ENCODE measurements around the gene CCND3. TPM values are rescaled to one million over a fixed set of nuclear protein-coding genes. Genes with fewer than 3 reads are reported as not detected.

The CCND3 gene
- total RNA-seq, 1 donor from 2014 or later = 130 TPM

- H3K27me3 ChIP-seq = no peaks in the 10 kb centered on the region
- no peak overlapping the region for H3K27ac ChIP-seq
- H3K9me3 ChIP-seq = no peaks in the 10 kb centered on the region
- H3K36me3 ChIP-seq = no peaks in the 10 kb centered on the region
- intact Hi-C loops (cut with DNase I) = no loop called here
- no peaks in the 10 kb centered on the region for H3K4me1 ChIP-seq
- no peak overlapping the region for H3K4me3 ChIP-seq
- no peak for DNase-seq (ENCODE audit: low spot score in 2 of 2)
- TF ChIP-seq, protein P1, sequence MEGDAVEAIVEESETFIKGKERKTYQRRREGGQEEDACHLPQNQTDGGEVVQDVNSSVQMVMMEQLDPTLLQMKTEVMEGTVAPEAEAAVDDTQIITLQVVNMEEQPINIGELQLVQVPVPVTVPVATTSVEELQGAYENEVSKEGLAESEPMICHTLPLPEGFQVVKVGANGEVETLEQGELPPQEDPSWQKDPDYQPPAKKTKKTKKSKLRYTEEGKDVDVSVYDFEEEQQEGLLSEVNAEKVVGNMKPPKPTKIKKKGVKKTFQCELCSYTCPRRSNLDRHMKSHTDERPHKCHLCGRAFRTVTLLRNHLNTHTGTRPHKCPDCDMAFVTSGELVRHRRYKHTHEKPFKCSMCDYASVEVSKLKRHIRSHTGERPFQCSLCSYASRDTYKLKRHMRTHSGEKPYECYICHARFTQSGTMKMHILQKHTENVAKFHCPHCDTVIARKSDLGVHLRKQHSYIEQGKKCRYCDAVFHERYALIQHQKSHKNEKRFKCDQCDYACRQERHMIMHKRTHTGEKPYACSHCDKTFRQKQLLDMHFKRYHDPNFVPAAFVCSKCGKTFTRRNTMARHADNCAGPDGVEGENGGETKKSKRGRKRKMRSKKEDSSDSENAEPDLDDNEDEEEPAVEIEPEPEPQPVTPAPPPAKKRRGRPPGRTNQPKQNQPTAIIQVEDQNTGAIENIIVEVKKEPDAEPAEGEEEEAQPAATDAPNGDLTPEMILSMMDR (IDR thresholded peaks at IDR 0.05) = no peak
These were observed 32.7 kb upstream of the CCND3 start for GRCh38 chr6:41974281-41974825.

DNA sequence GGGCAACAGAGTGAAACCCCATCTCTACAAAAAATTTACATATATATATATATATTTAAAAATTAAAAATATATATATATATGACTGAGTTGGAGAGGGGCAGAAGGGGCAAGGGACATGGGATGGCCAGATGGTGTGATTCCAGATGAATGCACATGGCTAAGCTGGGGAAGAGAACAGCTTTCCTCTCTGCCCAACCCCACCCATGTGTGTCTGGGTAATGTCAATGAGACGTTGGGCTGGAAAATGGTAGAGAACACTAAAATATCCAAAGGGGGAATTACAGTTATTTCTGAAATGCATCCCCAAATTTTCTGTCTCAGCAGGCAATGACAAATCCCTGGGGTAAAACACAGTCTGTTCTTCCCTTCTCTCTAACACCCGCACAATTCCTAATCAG, 31.2 kb upstream of the CCND3 start:
- no peak overlapping the region for H3K27ac ChIP-seq
- TF ChIP-seq, protein P1 (IDR thresholded peaks at IDR 0.05) = no peak
- DNase-seq (ENCODE audit: low spot score in 2 of 2) = no peak
- no peaks in the 10 kb centered on the region for H3K27me3 ChIP-seq
- intact Hi-C loops (cut with DNase I) = no loop called here
- no peaks in the 10 kb centered on the region for H3K9me3 ChIP-seq
- no peak overlapping the region for H3K4me3 ChIP-seq
- no peaks in the 10 kb centered on the region for H3K36me3 ChIP-seq
- no peaks in the 10 kb centered on the region for H3K4me1 ChIP-seq

DNA sequence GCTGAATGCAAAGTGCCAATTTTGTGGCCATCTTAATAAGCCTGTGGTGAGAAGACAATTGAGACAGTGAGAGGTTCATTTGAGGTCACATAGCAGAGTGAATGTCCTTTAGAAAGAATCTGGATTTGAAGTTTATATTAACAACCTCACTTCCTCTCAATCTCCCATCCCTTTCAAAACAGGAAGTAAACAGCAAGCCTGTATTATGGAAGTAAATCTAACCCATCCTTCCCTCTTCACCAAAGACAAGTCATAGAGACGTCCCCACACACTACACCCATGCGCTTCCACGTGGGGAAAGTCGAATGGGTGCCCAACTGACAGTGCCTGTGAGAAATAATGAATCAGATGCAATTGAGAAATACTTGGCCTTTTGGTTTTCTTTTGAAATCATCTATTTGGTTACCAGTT, 28.8 kb upstream of the CCND3 start:
- Histone ChIP-seq H3K27me3 (no peaks in the 10 kb centered on the region), H3K27ac (no peak overlapping the region), H3K4me3 (no peak overlapping the region), H3K36me3 (no peaks in the 10 kb centered on the region), H3K4me1 (no peaks in the 10 kb centered on the region), H3K9me3 (no peaks in the 10 kb centered on the region)
- intact Hi-C loops (cut with DNase I) = no loop called here
- peak in 1 of 2 donors; percentile 28 for DNase-seq (ENCODE audit: low spot score in 2 of 2)
- TF ChIP-seq, protein P1 (IDR thresholded peaks at IDR 0.05) = no peak

DNA sequence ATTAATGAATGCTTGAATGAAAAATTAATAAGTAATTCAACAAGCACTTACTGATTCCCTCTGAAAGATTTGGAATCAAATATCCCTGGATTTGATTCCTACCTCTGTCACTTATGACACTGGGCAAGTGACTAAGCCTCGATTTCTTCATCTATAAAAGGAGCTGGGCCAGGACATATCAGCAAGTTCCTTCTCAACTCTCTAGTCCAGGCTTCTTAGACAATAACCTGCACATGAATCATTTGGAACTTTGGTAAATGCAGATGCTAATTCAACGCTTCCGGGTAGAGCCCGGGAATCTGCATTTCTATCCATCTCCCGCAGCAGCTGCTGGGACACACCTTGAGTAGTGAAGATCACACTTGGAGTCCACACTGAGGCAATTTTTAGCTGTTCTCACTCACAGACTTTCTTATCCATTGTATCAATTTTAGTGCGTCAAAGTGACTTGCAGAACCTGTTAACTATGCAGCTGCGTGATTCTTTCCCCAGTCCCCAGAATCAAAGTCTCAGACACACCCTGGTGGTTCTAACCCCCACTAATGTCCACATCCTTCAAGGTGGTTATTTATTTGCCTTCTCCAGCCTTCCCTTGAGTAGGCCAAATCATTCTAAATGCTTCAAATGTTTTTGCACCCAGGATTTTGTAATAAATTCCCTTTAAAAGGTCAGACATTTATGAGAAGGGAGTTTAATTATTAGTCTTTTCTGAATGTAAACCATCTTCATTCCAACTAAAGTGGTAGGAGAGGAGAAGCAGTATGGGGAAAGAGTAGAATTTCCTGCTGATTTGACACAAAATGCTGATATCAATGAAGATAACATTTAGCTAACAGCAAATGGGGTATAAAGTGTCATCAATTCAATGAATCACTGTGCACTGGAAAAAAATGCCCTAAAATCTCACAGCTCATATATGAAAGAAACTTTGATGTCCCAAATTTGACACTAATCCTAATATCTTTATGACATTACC, 26.0 kb upstream of the CCND3 start:
- intact Hi-C loops (cut with DNase I) = no loop called here
- H3K27ac ChIP-seq = no peak overlapping the region
- TF ChIP-seq, protein P1 (IDR thresholded peaks at IDR 0.05) = no peak
- no peaks in the 10 kb centered on the region for H3K36me3 ChIP-seq
- H3K9me3 ChIP-seq = no peaks in the 10 kb centered on the region
- H3K4me3 ChIP-seq = no peak overlapping the region
- H3K4me1 ChIP-seq = no peaks in the 10 kb centered on the region
- no peaks in the 10 kb centered on the region for H3K27me3 ChIP-seq
- no peak for DNase-seq (ENCODE audit: low spot score in 2 of 2)

DNA sequence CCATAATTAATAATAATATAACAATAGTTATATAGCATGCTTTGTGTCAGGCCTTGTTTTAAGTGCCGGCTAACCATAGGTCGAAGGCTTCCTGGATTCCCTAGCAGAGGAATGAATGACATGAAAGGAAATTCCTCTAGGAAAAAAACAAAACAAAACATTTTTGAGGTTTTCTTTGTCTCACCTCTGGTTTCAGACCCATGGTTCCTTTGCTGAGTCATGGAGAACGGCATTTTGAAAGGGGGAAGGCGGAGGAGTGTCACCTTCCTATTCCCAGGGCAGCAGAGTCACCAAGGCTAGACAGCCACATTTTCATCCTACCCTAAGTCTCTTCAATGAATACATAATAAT, 25.3 kb upstream of the CCND3 start:
- TF ChIP-seq, protein P1 (IDR thresholded peaks at IDR 0.05) = no peak
- no peak overlapping the region for H3K27ac ChIP-seq
- intact Hi-C loops (cut with DNase I) = no loop called here

More for the DNA sequence above, 25.3 kb upstream of the CCND3 start:
- no peak for DNase-seq (ENCODE audit: low spot score in 2 of 2)
- Histone ChIP-seq H3K4me1 (no peaks in the 10 kb centered on the region), H3K9me3 (no peaks in the 10 kb centered on the region), H3K36me3 (no peaks in the 10 kb centered on the region), H3K27me3 (no peaks in the 10 kb centered on the region), H3K4me3 (no peak overlapping the region)

Data from ascending aorta (tissue), 2 donors.